ENCODE results near the gene MEF2A. TPM values are rescaled to one million over a fixed set of nuclear protein-coding genes. Genes with fewer than 3 reads are reported as not detected.

MEF2A gene
- total RNA-seq, 1 donor from 2014 or later = 88.3 TPM

GRCh38 chr15:99711625-99712024, 145.8 kb downstream of the MEF2A start:
- intact Hi-C loops (cut with micrococcal nuclease) = no loop called here
- ChIA-PET CTCF (no interaction called here), POLR2A (no interaction called here)
- peaks cover 84% of the 10 kb centered on the region for H3K36me3 Mint-ChIP-seq (ENCODE audit: low read depth)
- ATAC-seq (ENCODE audit: low read depth) = no peak
- no peaks in the 10 kb centered on the region for H3K27me3 Mint-ChIP-seq
- no peaks in the 10 kb centered on the region for H3K9me3 Mint-ChIP-seq
- peak overlapping the region; percentile 30 for H3K27ac Mint-ChIP-seq
- DNase-seq = no peak
- H3K4me1 Mint-ChIP-seq = peaks cover 6% of the 10 kb centered on the region
- no peak overlapping the region for H3K4me3 Mint-ChIP-seq
- no peak for TF ChIP-seq CTCF (IDR thresholded peaks at IDR 0.05)

DNA sequence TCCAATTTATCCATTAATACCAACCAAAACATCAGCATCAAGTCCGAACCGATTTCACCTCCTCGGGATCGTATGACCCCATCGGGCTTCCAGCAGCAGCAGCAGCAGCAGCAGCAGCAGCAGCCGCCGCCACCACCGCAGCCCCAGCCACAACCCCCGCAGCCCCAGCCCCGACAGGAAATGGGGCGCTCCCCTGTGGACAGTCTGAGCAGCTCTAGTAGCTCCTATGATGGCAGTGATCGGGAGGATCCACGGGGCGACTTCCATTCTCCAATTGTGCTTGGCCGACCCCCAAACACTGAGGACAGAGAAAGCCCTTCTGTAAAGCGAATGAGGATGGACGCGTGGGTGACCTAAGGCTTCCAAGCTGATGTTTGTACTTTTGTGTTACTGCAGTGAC, 146.6 kb downstream of the MEF2A start:
- H3K4me3 Mint-ChIP-seq = no peak overlapping the region
- H3K4me1 Mint-ChIP-seq = peaks cover 10% of the 10 kb centered on the region
- intact Hi-C loops (cut with micrococcal nuclease) = no loop called here
- ChIA-PET CTCF (interaction anchor here (1.8 kb wide), 1 partner anchor 8 kb away, joined by 4 read pairs; no protein-coding TSS in a partner anchor), POLR2A (no interaction called here)
- H3K27ac Mint-ChIP-seq = no peak overlapping the region
- no peak for TF ChIP-seq CTCF (IDR thresholded peaks at IDR 0.05)
- DNase-seq (no peak), ATAC-seq (ENCODE audit: low read depth) (no peak)
- no peaks in the 10 kb centered on the region for H3K9me3 Mint-ChIP-seq
- H3K36me3 Mint-ChIP-seq (ENCODE audit: low read depth) = peaks cover 85% of the 10 kb centered on the region
- H3K27me3 Mint-ChIP-seq = no peaks in the 10 kb centered on the region

GRCh38 chr15:99716540-99717095, 150.8 kb downstream of the MEF2A start:
- peaks cover 41% of the 10 kb centered on the region for H3K4me1 Mint-ChIP-seq
- H3K27me3 Mint-ChIP-seq = no peaks in the 10 kb centered on the region
- DNase-seq = no peak
- peaks cover 49% of the 10 kb centered on the region for H3K36me3 Mint-ChIP-seq (ENCODE audit: low read depth)
- no peak for ATAC-seq (ENCODE audit: low read depth)
- POLR2A ChIA-PET = interaction anchor here (0.6 kb wide), 1 partner anchor 9 kb away, joined by 5 read pairs; no protein-coding TSS in a partner anchor
- H3K9me3 Mint-ChIP-seq = no peaks in the 10 kb centered on the region
- intact Hi-C loops (cut with micrococcal nuclease) = loop anchor here (5.0 kb wide), 1 partner anchor 41 kb away; no protein-coding TSS in a partner anchor
- CTCF ChIA-PET = interaction anchor here (1.2 to 3.7 kb wide), 3 partner anchors 9 to 429 kb away, joined by 3 to 24 read pairs (median 6); no protein-coding TSS in a partner anchor
- H3K27ac Mint-ChIP-seq = peak overlapping the region; percentile 30
- TF ChIP-seq CTCF (IDR thresholded peaks at IDR 0.05) = no peak
- no peak overlapping the region for H3K4me3 Mint-ChIP-seq

DNA sequence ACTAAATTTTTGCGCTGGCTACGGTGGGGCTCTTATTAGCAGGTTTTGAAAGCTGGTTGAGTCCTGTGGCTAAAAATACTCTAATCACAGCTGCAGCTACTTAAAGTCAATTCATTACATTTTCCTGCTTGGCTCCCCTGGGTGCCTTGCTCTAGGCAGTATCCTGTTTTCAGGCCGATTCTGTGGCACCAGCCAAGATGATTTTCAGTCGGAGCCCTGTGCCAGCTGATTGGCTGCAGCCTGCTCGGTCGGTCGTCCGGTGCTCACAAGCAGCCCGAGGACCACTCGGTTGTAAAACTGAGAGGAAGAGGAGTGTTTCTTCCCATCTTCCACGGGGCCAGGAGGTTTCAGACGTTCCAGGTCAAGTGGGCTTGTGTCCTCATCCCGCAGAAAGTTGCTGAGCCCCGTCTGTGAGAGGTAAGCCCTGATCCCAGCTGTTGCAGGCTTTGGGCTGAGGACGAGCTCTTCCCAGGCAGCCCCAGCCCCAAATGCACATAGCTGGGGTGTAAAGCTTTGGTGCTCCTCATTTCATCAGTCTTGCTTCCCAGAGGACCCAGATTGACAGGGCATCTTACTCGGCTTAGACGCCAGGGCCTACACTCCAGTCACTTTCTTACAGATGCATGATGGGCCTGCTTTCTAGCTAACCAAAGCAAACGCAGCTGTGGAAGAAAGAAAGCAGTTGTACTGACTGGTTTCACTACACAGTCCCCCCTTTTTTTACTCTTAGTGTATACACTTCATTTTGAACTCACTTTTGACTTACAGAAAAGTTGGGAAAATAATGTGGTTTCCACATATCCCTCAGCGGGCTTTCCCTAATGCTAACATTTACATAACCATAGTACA, 151.6 kb downstream of the MEF2A start:
- H3K27ac Mint-ChIP-seq = peak overlapping the region; percentile 30
- no peak for TF ChIP-seq CTCF (IDR thresholded peaks at IDR 0.05)
- ChIA-PET CTCF (interaction anchor here (1.2 to 3.7 kb wide), 4 partner anchors 10 to 430 kb away, joined by 3 to 24 read pairs (median 6); no protein-coding TSS in a partner anchor), POLR2A (interaction anchor here (2.0 kb wide), 1 partner anchor 16 kb away, joined by 7 read pairs; the partner anchor contains the start of gene LYSMD4)
- DNase-seq (no peak), ATAC-seq (ENCODE audit: low read depth) (peak; percentile 19)
- H3K9me3 Mint-ChIP-seq = no peaks in the 10 kb centered on the region
- peaks cover 41% of the 10 kb centered on the region for H3K36me3 Mint-ChIP-seq (ENCODE audit: low read depth)
- peaks cover 41% of the 10 kb centered on the region for H3K4me1 Mint-ChIP-seq
- intact Hi-C loops (cut with micrococcal nuclease) = loop anchor here (5.0 kb wide), 1 partner anchor 40 kb away; no protein-coding TSS in a partner anchor
- no peaks in the 10 kb centered on the region for H3K27me3 Mint-ChIP-seq
- H3K4me3 Mint-ChIP-seq = no peak overlapping the region

DNA sequence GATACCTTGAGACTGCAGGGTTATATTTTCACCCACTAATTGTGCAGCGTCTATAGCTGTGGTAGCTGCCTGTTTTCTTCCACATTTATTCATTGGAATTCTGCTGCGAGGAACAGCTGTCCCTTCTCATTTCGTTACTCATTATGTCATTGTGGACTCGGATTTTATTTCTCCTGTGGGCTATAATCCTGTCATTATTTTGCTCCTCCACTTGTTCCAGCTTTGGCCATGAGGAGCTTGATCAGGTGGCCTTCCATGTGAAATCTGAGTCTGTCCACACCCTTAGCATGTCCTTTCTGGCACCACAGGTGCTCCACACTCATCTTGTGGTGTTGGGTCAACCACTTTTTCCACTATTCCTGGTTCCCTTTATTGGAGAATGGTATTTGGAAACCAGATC, 152.6 kb downstream of the MEF2A start:
- POLR2A ChIA-PET = interaction anchor here (2.0 kb wide), 1 partner anchor 15 kb away, joined by 7 read pairs; the partner anchor contains the start of gene LYSMD4
- Mint-ChIP-seq H3K36me3 (ENCODE audit: low read depth) (peaks cover 33% of the 10 kb centered on the region), H3K4me1 (peaks cover 41% of the 10 kb centered on the region), H3K27ac (no peak overlapping the region), H3K9me3 (no peaks in the 10 kb centered on the region), H3K4me3 (no peak overlapping the region), H3K27me3 (no peaks in the 10 kb centered on the region)
- DNase-seq (no peak), ATAC-seq (ENCODE audit: low read depth) (no peak)
- intact Hi-C loops (cut with micrococcal nuclease) = loop anchor here (5.0 kb wide), 1 partner anchor 39 kb away; no protein-coding TSS in a partner anchor
- CTCF ChIA-PET = interaction anchor here (1.6 to 3.7 kb wide), 3 partner anchors 11 to 38 kb away, joined by 5 to 24 read pairs (median 6); no protein-coding TSS in a partner anchor
- no peak for TF ChIP-seq CTCF (IDR thresholded peaks at IDR 0.05)

Measured in activated B cell treated with CpG ODN at 0.5 μM for 24 hours (primary cell).